GM21619 (cell line): ENCODE results near the gene PLEKHG2.
"Not testable (repeated sequence)": the region's sequence is repeated elsewhere in the genome, so short reads cannot be mapped to it uniquely, and the experiment has no call there.

Experiments
- ATAC-seq: cut with Tn5 transposase; IDR thresholded peaks from one replicate; pipeline ENCODE4 v1.9.1; 2021; ENCODE audit not compliant: unreplicated experiment

The PLEKHG2 gene

GRCh38 chr19:39445196-39446111, 33.0 kb downstream of the PLEKHG2 start, which contains the start of gene SUPT5H:
TSS of gene SUPT5H (plus strand) at chr19:39445582. CDS start at chr19:39445891, 309 bp downstream.
- peak; percentile 75 for ATAC-seq

- no peak for ATAC-seq
Observed at GRCh38 chr19:39446365-39447084, 34.1 kb downstream of the PLEKHG2 start.

GRCh38 chr19:39448271-39448670, 35.8 kb downstream of the PLEKHG2 start:
- no peak for ATAC-seq

- no peak for ATAC-seq
Observed at GRCh38 chr19:39449116-39449797, 36.8 kb downstream of the PLEKHG2 start.

- ATAC-seq = not testable (repeated sequence)
Observed at GRCh38 chr19:39451257-39451656, 38.8 kb downstream of the PLEKHG2 start.

- ATAC-seq = no peak
Observed at GRCh38 chr19:39463403-39463802, 50.9 kb downstream of the PLEKHG2 start.

GRCh38 chr19:39465956-39466747, 53.7 kb downstream of the PLEKHG2 start:
- no peak for ATAC-seq

- ATAC-seq = no peak
Observed at GRCh38 chr19:39467941-39468340, 55.5 kb downstream of the PLEKHG2 start.

GRCh38 chr19:39469036-39469435, 56.6 kb downstream of the PLEKHG2 start:
- no peak for ATAC-seq

- no peak for ATAC-seq
Observed at GRCh38 chr19:39469567-39469966, 57.1 kb downstream of the PLEKHG2 start.

GRCh38 chr19:39470724-39471339, 58.4 kb downstream of the PLEKHG2 start:
- no peak for ATAC-seq

- ATAC-seq = no peak
Observed at GRCh38 chr19:39471756-39472536, 59.5 kb downstream of the PLEKHG2 start.

- ATAC-seq = no peak
Observed at GRCh38 chr19:39472746-39473442, 60.4 kb downstream of the PLEKHG2 start.

- ATAC-seq = no peak
Observed at GRCh38 chr19:39473443-39473960, 61.0 kb downstream of the PLEKHG2 start.

GRCh38 chr19:39474139-39474620, 61.7 kb downstream of the PLEKHG2 start:
- no peak for ATAC-seq

GRCh38 chr19:39475748-39476147, 63.3 kb downstream of the PLEKHG2 start:
- no peak for ATAC-seq
